ENCODE data around the gene JARID2. TPM values are rescaled to one million over a fixed set of nuclear protein-coding genes. Genes with fewer than 3 reads are reported as not detected.

Gene JARID2
- polyA plus RNA-seq, 1 donor (not counting 4 experiments of a cell fraction or from before 2014, with no cell fraction given) = 11.0 TPM

DNA sequence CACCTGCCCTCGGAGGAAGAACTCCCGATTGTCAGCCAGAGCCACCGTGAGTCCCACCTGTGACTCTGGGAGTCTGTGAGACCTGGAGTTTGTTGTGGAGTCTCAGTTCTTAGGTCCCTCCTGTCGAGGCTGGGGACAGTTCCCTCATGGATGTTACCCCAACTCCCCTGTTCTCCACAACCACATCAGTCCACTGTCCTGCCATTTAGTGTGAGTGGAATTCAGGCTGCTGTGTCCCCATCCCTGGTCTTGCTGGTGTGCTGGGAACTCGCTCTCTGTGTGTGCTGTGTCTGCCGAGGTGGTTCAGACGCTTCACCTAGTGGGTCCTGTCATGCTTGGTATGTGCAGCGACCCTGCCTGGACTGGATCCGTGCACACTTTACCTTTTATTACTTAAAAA lies 253.7 kb downstream of the JARID2 start:
- peaks cover 10% of the 10 kb centered on the region for H3K9me1 ChIP-seq (ENCODE audit: control insufficient read depth, extremely low read depth, insufficient read depth, low read length)
- dilution Hi-C loops (cut with MboI; ENCODE audit: extremely low pct_ligation_motif_present, low sequenced_read_pairs) = no loop called here
- H4K20me1 ChIP-seq (ENCODE audit: control insufficient read depth, extremely low read depth, insufficient read depth, low read length) = peaks cover 16% of the 10 kb centered on the region
- peaks cover 17% of the 10 kb centered on the region for H3K4me1 ChIP-seq (ENCODE audit: control insufficient read depth, extremely low read depth, insufficient read depth, low read length)
- peaks cover 14 to 40% of the 10 kb centered on the region in 2 experiments for H3K36me3 ChIP-seq (ENCODE audit: control insufficient read depth in 2 of 2, extremely low read depth in 1 of 2, insufficient read depth in 2 of 2, low read length in 2 of 2)
- no peak overlapping the region for H3K4me3 ChIP-seq (ENCODE audit: control insufficient read depth in 2 of 3, extremely low read depth in 1 of 3, insufficient read depth in 2 of 3, low read depth in 1 of 3, low read length in 3 of 3)
- no peak overlapping the region for H2AFZ ChIP-seq (ENCODE audit: control insufficient read depth, low read length)
- H3K9ac ChIP-seq (ENCODE audit: control insufficient read depth, extremely low read depth, insufficient read depth, low read length) = no peak overlapping the region
- TF ChIP-seq EZH2 (IDR thresholded peaks at IDR 0.05; ENCODE audit: low read length) = no peak
- TF ChIP-seq, protein P1, sequence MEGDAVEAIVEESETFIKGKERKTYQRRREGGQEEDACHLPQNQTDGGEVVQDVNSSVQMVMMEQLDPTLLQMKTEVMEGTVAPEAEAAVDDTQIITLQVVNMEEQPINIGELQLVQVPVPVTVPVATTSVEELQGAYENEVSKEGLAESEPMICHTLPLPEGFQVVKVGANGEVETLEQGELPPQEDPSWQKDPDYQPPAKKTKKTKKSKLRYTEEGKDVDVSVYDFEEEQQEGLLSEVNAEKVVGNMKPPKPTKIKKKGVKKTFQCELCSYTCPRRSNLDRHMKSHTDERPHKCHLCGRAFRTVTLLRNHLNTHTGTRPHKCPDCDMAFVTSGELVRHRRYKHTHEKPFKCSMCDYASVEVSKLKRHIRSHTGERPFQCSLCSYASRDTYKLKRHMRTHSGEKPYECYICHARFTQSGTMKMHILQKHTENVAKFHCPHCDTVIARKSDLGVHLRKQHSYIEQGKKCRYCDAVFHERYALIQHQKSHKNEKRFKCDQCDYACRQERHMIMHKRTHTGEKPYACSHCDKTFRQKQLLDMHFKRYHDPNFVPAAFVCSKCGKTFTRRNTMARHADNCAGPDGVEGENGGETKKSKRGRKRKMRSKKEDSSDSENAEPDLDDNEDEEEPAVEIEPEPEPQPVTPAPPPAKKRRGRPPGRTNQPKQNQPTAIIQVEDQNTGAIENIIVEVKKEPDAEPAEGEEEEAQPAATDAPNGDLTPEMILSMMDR (optimal IDR thresholded peaks at IDR 0.05 in 1 of 3, IDR thresholded peaks at IDR 0.05 in 1 of 3, conservative IDR thresholded peaks at IDR 0.05 in 1 of 3; ENCODE audit: extremely low read depth in 1 of 3, insufficient read depth in 2 of 3, low read length in 3 of 3) = no peak
- no peaks in the 10 kb centered on the region for H3K9me3 ChIP-seq (ENCODE audit: control insufficient read depth, low read depth, low read length)
- DNase-seq (ENCODE audit: low read depth, low spot score) (no peak), FAIRE-seq (no peak)
- H3K27me3 ChIP-seq (ENCODE audit: control insufficient read depth, extremely low read depth, insufficient read depth, low read length) = no peaks in the 10 kb centered on the region
- no peak overlapping the region for H3K4me2 ChIP-seq (ENCODE audit: control insufficient read depth, extremely low read depth, insufficient read depth, low read depth, low read length)
- no peak overlapping the region for H3K27ac ChIP-seq (ENCODE audit: control insufficient read depth, insufficient read depth, low read length)
- peaks cover 11% of the 10 kb centered on the region for H3K79me2 ChIP-seq (ENCODE audit: control insufficient read depth, insufficient read depth, low read length)

DNA sequence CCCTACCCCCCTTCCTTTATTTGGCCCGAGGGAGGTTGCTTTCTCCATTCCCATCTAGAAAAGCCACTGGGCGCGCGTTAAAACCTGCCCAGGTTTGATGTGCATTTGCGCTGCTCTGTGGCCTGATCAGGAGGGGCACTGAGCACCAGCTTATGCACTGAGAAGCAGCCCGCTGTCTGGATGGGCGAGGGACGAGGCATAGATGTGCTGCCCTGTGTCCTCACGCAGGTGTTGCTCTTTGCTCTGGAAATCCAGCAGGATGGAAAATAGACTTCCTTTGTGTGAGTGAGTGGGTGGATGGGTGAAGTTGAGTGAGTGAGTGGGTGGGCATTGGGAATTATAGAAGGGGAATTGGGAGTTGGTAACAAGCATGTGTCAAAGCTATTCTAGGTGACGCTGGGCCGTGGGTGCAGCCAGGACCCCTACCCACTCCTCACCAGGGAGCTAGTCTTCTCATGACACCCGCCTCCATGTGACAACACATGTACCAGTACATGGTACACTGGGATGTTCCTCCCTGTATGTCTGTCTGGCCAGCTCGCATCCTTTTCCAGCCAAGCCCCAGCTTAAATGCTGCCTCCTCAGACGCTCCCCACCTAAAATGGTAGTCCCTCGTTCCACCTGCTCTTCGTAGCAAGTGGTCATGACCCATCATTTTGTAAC lies 254.3 kb downstream of the JARID2 start:
- dilution Hi-C loops (cut with MboI; ENCODE audit: extremely low pct_ligation_motif_present, low sequenced_read_pairs) = no loop called here
- no peak for FAIRE-seq
- peaks cover 9% of the 10 kb centered on the region for H3K79me2 ChIP-seq (ENCODE audit: control insufficient read depth, insufficient read depth, low read length)
- peaks cover 19% of the 10 kb centered on the region for H4K20me1 ChIP-seq (ENCODE audit: control insufficient read depth, extremely low read depth, insufficient read depth, low read length)
- H3K4me3 ChIP-seq (ENCODE audit: control insufficient read depth in 2 of 3, extremely low read depth in 1 of 3, insufficient read depth in 2 of 3, low read depth in 1 of 3, low read length in 3 of 3) = no peak overlapping the region
- H3K4me1 ChIP-seq (ENCODE audit: control insufficient read depth, extremely low read depth, insufficient read depth, low read length) = peaks cover 24% of the 10 kb centered on the region
- no peak overlapping the region for H3K9ac ChIP-seq (ENCODE audit: control insufficient read depth, extremely low read depth, insufficient read depth, low read length)
- peaks cover 11 to 42% of the 10 kb centered on the region in 2 experiments for H3K36me3 ChIP-seq (ENCODE audit: control insufficient read depth in 2 of 2, extremely low read depth in 1 of 2, insufficient read depth in 2 of 2, low read length in 2 of 2)
- H2AFZ ChIP-seq (ENCODE audit: control insufficient read depth, low read length) = no peak overlapping the region
- TF ChIP-seq EZH2 (IDR thresholded peaks at IDR 0.05; ENCODE audit: low read length) = no peak
- TF ChIP-seq, protein P1 (optimal IDR thresholded peaks at IDR 0.05 in 1 of 3, IDR thresholded peaks at IDR 0.05 in 1 of 3, conservative IDR thresholded peaks at IDR 0.05 in 1 of 3; ENCODE audit: extremely low read depth in 1 of 3, insufficient read depth in 2 of 3, low read length in 3 of 3) = no peak
- no peak overlapping the region for H3K27ac ChIP-seq (ENCODE audit: control insufficient read depth, insufficient read depth, low read length)
- H3K9me3 ChIP-seq (ENCODE audit: control insufficient read depth, low read depth, low read length) = no peaks in the 10 kb centered on the region
- H3K4me2 ChIP-seq (ENCODE audit: control insufficient read depth, extremely low read depth, insufficient read depth, low read depth, low read length) = no peak overlapping the region
- no peak for DNase-seq (ENCODE audit: low read depth, low spot score)
- no peaks in the 10 kb centered on the region for H3K27me3 ChIP-seq (ENCODE audit: control insufficient read depth, extremely low read depth, insufficient read depth, low read length)
- H3K9me1 ChIP-seq (ENCODE audit: control insufficient read depth, extremely low read depth, insufficient read depth, low read length) = peaks cover 10% of the 10 kb centered on the region

All from keratinocyte (primary cell).